GM23338 (cell line): Measurements from ENCODE around the gene LSM14B. TPM values are rescaled to one million over a fixed set of nuclear protein-coding genes. Genes with fewer than 3 reads are reported as not detected.

ENCODE experiments used
- ATAC-seq: fragments of 200-7000 bp; cut with Tn5 transposase; 3 replicates; pipeline ENCODE4 v1.9.1; 2020
- DNase-seq: peaks from one replicate; pipeline ENCODE4 v3.0.0-alpha.2; 2015; ENCODE audit warnings: low spot score
- H2AFZ ChIP-seq: fragments of 200-600 bp; sonication (generic); 2 replicates; pipeline ENCODE4 v1.8.0; 2016; ENCODE audit warnings: antibody characterized with exemption, mild to moderate bottlenecking, moderate library complexity
- H3F3A ChIP-seq: fragments of 200-600 bp; sonication (generic); replicated peaks from 2 replicates; pipeline ENCODE4 v1.8.0; 2017; ENCODE audit warnings: antibody characterized with exemption, mixed run types, low read depth
- H3K27ac ChIP-seq: fragments of 200-600 bp; sonication (generic); 2 replicates; pipeline ENCODE4 v1.6.1; 2016; ENCODE audit warnings: low read depth
- H3K27me3 ChIP-seq: fragments of 200-600 bp; sonication (generic); 2 replicates; pipeline ENCODE4 v1.8.0; 2016; ENCODE audit warnings: mild to moderate bottlenecking, mixed run types, moderate library complexity; ENCODE audit not compliant: insufficient read depth
- H3K36me3 ChIP-seq: fragments of 200-600 bp; sonication (generic); 2 replicates; pipeline ENCODE4 v1.8.0; 2016; ENCODE audit warnings: mild to moderate bottlenecking; ENCODE audit not compliant: insufficient read depth
- H3K4me1 ChIP-seq: fragments of 200-600 bp; sonication (generic); 2 replicates; pipeline ENCODE4 v1.8.0; 2016; ENCODE audit warnings: mild to moderate bottlenecking, moderate library complexity; ENCODE audit not compliant: insufficient read depth
- H3K4me2 ChIP-seq: fragments of 200-600 bp; sonication (generic); 2 replicates; pipeline ENCODE4 v1.7.1; 2017; ENCODE audit warnings: mixed run types
- H3K4me3 ChIP-seq: fragments of 200-600 bp; sonication (generic); 2 replicates; pipeline ENCODE4 v1.6.1; 2016; ENCODE audit warnings: mixed run types
- H3K79me2 ChIP-seq: fragments of 200-600 bp; sonication (generic); replicated peaks from 2 replicates; pipeline ENCODE4 v1.8.0; 2017; ENCODE audit warnings: mild to moderate bottlenecking; ENCODE audit not compliant: insufficient read depth
- H3K9me2 ChIP-seq: fragments of 200-600 bp; sonication (generic); 2 replicates; pipeline ENCODE4 v1.8.0; 2017; ENCODE audit not compliant: insufficient read depth
- H4K20me1 ChIP-seq: fragments of 200-600 bp; sonication (generic); replicated peaks from 2 replicates; pipeline ENCODE4 v1.8.0; 2017; ENCODE audit warnings: mild to moderate bottlenecking; ENCODE audit not compliant: insufficient read depth
- H3K27ac Mint-ChIP-seq: 2 replicates; pipeline ENCODE4 v1.8.0; 2020; ENCODE audit warnings: inconsistent platforms, mild to moderate bottlenecking, moderate library complexity, mixed read lengths
- H3K27me3 Mint-ChIP-seq: 3 replicates; pipeline ENCODE4 v1.8.0; 2022; ENCODE audit warnings: low read depth, mild to moderate bottlenecking, moderate library complexity, mixed read lengths, inconsistent platforms; ENCODE audit not compliant: insufficient read depth, poor library complexity
- H3K36me3 Mint-ChIP-seq: 3 replicates; pipeline ENCODE4 v1.8.0; 2021; ENCODE audit warnings: low read depth, mild to moderate bottlenecking, inconsistent platforms, moderate library complexity, mixed read lengths
- H3K4me1 Mint-ChIP-seq: 3 replicates; pipeline ENCODE4 v1.8.0; 2020; ENCODE audit warnings: mild to moderate bottlenecking, inconsistent platforms, mixed read lengths
- H3K4me3 Mint-ChIP-seq: 3 replicates; pipeline ENCODE4 v1.8.0; 2021; ENCODE audit warnings: moderate library complexity, mild to moderate bottlenecking, inconsistent platforms, mixed read lengths
- H3K9me3 Mint-ChIP-seq: 3 replicates; pipeline ENCODE4 v1.8.0; 2020; ENCODE audit warnings: moderate library complexity, mild to moderate bottlenecking, inconsistent platforms, mixed read lengths
- CREB1 ChIP-seq: fragments of 250-450 bp; sonication (Bioruptor Pico); IDR thresholded peaks from 2 replicates; pipeline ENCODE4 v1.5.0; 2020; ENCODE audit warnings: low read depth, mild to moderate bottlenecking, moderate library complexity
- EZH2 ChIP-seq: fragments of 200-600 bp; sonication (generic); IDR thresholded peaks from one replicate; pipeline ENCODE4 v1.8.0; 2017; ENCODE audit warnings: antibody characterized with exemption, mild to moderate bottlenecking, low read depth; ENCODE audit not compliant: unreplicated experiment
- EZH2phosphoT487 ChIP-seq: fragments of 200-600 bp; sonication (generic); IDR thresholded peaks from one replicate; pipeline ENCODE4 v1.8.1; 2018; ENCODE audit warnings: antibody characterized with exemption; ENCODE audit not compliant: unreplicated experiment
- STAT1 ChIP-seq: IDR thresholded peaks from one replicate; pipeline ENCODE4 v1.6.1; 2016; ENCODE audit warnings: antibody characterized with exemption; ENCODE audit not compliant: unreplicated experiment
- ZNF114 ChIP-seq: fragments of 250-450 bp; sonication (Bioruptor Pico); IDR thresholded peaks from 2 replicates; pipeline ENCODE4 v1.5.0; 2020; ENCODE audit warnings: mild to moderate bottlenecking, moderate library complexity
- ZNF331 ChIP-seq: fragments of 250-450 bp; sonication (Bioruptor Pico); IDR thresholded peaks from 2 replicates; pipeline ENCODE4 v1.5.0; 2020; ENCODE audit warnings: low read depth, mild to moderate bottlenecking, moderate library complexity
- polyA plus RNA-seq: library from polyadenylated mRNA; unstranded; fragments of >200 nt; fragmentation: Nextera tagmentation; extraction: Ambion mirVana; gene quantifications from 2 replicates; pipeline ENCODE4 v1.2.1, GENCODE V29; 2016
- total RNA-seq: library from RNA; depleted of rRNA; stranded (reverse); fragments of >200 nt; shearing (Covaris generic); gene quantifications from 2 replicates; pipeline ENCODE4 v1.2.3, GENCODE V29; 2014
- TF ChIP-seq, protein P1 (sequence below): fragments of 250-450 bp; sonication (Bioruptor Pico); IDR thresholded peaks from 2 replicates; pipeline ENCODE4 v1.5.0; 2020; ENCODE audit warnings: mild to moderate bottlenecking, moderate library complexity
- TF ChIP-seq, protein P2 (sequence below): IDR thresholded peaks from 2 replicates; pipeline ENCODE4 v1.6.1; 2016; ENCODE audit warnings: antibody characterized with exemption
- TF ChIP-seq, protein P3 (sequence below): IDR thresholded peaks from one replicate; pipeline ENCODE4 v1.6.1; 2018; ENCODE audit warnings: antibody characterized with exemption; ENCODE audit not compliant: unreplicated experiment

Gene LSM14B
- total and polyA plus RNA-seq, 2 experiments from 2014 or later = 9.6 to 55.7 TPM

DNA sequence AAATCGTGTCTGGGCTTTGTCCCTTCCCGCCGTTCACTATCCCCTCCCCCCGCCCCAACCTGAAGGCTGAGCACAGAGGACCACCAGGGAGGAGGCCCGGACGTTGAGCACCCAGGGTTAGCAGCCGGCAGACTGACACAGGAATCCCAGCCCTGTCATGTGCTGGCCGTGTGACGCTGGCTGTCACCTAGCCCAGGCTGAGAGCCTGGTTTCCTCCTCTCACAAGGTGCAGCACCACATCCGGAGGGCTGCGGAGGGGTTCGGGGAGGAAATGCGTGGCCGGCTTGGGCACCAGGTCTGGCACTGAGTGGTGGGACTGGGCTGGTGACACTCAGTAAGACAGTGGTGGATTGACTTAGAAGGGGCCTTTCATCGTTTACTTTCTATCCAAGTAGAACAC, 4.6 kb upstream of the LSM14B start:
- Mint-ChIP-seq H3K9me3 (peaks cover 4% of the 10 kb centered on the region), H3K4me1 (peaks cover 29% of the 10 kb centered on the region), H3K4me3 (no peak overlapping the region), H3K27ac (no peak overlapping the region), H3K27me3 (peaks cover 11% of the 10 kb centered on the region), H3K36me3 (no peaks in the 10 kb centered on the region; the same call in 2 of the 3 replicates)
- H3K4me2 ChIP-seq = no peak overlapping the region
- ATAC-seq = no peak
- no peaks in the 10 kb centered on the region for H3K36me3 ChIP-seq
- TF ChIP-seq, protein P1, sequence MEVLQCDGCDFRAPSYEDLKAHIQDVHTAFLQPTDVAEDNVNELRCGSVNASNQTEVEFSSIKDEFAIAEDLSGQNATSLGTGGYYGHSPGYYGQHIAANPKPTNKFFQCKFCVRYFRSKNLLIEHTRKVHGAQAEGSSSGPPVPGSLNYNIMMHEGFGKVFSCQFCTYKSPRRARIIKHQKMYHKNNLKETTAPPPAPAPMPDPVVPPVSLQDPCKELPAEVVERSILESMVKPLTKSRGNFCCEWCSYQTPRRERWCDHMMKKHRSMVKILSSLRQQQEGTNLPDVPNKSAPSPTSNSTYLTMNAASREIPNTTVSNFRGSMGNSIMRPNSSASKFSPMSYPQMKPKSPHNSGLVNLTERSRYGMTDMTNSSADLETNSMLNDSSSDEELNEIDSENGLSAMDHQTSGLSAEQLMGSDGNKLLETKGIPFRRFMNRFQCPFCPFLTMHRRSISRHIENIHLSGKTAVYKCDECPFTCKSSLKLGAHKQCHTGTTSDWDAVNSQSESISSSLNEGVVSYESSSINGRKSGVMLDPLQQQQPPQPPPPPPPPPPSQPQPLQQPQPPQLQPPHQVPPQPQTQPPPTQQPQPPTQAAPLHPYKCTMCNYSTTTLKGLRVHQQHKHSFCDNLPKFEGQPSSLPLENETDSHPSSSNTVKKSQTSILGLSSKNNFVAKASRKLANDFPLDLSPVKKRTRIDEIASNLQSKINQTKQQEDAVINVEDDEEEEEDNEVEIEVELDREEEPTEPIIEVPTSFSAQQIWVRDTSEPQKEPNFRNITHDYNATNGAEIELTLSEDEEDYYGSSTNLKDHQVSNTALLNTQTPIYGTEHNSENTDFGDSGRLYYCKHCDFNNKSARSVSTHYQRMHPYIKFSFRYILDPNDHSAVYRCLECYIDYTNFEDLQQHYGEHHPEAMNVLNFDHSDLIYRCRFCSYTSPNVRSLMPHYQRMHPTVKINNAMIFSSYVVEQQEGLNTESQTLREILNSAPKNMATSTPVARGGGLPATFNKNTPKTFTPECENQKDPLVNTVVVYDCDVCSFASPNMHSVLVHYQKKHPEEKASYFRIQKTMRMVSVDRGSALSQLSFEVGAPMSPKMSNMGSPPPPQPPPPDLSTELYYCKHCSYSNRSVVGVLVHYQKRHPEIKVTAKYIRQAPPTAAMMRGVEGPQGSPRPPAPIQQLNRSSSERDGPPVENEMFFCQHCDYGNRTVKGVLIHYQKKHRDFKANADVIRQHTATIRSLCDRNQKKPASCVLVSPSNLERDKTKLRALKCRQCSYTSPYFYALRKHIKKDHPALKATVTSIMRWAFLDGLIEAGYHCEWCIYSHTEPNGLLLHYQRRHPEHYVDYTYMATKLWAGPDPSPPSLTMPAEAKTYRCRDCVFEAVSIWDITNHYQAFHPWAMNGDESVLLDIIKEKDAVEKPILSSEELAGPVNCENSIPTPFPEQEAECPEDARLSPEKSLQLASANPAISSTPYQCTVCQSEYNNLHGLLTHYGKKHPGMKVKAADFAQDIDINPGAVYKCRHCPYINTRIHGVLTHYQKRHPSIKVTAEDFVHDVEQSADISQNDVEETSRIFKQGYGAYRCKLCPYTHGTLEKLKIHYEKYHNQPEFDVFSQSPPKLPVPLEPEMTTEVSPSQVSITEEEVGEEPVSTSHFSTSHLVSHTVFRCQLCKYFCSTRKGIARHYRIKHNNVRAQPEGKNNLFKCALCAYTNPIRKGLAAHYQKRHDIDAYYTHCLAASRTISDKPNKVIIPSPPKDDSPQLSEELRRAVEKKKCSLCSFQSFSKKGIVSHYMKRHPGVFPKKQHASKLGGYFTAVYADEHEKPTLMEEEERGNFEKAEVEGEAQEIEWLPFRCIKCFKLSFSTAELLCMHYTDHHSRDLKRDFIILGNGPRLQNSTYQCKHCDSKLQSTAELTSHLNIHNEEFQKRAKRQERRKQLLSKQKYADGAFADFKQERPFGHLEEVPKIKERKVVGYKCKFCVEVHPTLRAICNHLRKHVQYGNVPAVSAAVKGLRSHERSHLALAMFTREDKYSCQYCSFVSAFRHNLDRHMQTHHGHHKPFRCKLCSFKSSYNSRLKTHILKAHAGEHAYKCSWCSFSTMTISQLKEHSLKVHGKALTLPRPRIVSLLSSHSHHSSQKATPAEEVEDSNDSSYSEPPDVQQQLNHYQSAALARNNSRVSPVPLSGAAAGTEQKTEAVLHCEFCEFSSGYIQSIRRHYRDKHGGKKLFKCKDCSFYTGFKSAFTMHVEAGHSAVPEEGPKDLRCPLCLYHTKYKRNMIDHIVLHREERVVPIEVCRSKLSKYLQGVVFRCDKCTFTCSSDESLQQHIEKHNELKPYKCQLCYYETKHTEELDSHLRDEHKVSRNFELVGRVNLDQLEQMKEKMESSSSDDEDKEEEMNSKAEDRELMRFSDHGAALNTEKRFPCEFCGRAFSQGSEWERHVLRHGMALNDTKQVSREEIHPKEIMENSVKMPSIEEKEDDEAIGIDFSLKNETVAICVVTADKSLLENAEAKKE (CRISPR knock-in tag) = no peak
- TF ChIP-seq ZNF331 (no peak), STAT1 (no peak), ZNF114 (CRISPR knock-in tag) (no peak), CREB1 (no peak), EZH2phosphoT487 (no peak), EZH2 (no peak)
- TF ChIP-seq, protein P2, sequence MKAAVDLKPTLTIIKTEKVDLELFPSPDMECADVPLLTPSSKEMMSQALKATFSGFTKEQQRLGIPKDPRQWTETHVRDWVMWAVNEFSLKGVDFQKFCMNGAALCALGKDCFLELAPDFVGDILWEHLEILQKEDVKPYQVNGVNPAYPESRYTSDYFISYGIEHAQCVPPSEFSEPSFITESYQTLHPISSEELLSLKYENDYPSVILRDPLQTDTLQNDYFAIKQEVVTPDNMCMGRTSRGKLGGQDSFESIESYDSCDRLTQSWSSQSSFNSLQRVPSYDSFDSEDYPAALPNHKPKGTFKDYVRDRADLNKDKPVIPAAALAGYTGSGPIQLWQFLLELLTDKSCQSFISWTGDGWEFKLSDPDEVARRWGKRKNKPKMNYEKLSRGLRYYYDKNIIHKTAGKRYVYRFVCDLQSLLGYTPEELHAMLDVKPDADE = no peak
- TF ChIP-seq, protein P3, sequence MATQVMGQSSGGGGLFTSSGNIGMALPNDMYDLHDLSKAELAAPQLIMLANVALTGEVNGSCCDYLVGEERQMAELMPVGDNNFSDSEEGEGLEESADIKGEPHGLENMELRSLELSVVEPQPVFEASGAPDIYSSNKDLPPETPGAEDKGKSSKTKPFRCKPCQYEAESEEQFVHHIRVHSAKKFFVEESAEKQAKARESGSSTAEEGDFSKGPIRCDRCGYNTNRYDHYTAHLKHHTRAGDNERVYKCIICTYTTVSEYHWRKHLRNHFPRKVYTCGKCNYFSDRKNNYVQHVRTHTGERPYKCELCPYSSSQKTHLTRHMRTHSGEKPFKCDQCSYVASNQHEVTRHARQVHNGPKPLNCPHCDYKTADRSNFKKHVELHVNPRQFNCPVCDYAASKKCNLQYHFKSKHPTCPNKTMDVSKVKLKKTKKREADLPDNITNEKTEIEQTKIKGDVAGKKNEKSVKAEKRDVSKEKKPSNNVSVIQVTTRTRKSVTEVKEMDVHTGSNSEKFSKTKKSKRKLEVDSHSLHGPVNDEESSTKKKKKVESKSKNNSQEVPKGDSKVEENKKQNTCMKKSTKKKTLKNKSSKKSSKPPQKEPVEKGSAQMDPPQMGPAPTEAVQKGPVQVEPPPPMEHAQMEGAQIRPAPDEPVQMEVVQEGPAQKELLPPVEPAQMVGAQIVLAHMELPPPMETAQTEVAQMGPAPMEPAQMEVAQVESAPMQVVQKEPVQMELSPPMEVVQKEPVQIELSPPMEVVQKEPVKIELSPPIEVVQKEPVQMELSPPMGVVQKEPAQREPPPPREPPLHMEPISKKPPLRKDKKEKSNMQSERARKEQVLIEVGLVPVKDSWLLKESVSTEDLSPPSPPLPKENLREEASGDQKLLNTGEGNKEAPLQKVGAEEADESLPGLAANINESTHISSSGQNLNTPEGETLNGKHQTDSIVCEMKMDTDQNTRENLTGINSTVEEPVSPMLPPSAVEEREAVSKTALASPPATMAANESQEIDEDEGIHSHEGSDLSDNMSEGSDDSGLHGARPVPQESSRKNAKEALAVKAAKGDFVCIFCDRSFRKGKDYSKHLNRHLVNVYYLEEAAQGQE = no peak
- H3F3A ChIP-seq = peaks cover 13% of the 10 kb centered on the region; the same call in 1 of the 2 replicates
- no peak overlapping the region for H3K4me3 ChIP-seq
- H3K27me3 ChIP-seq = no peaks in the 10 kb centered on the region
- DNase-seq = no peak
- no peak overlapping the region for H2AFZ ChIP-seq
- no peaks in the 10 kb centered on the region for H3K9me2 ChIP-seq
- peaks cover 7% of the 10 kb centered on the region; the same call in 1 of the 2 replicates for H3K4me1 ChIP-seq
- no peak overlapping the region for H3K27ac ChIP-seq
- H4K20me1 ChIP-seq = no peaks in the 10 kb centered on the region
- no peaks in the 10 kb centered on the region for H3K79me2 ChIP-seq
